H1 (cell line): ENCODE results near the gene CLTCL1. TPM values are rescaled to one million over a fixed set of nuclear protein-coding genes. Genes with fewer than 3 reads are reported as not detected.

ENCODE experiments used
- CTCF ChIA-PET: fragments of 300-600 bp; sonication (Branson Sonifier 250); formaldehyde crosslinking; loops from one replicate; lab custom pipeline; 2021; ENCODE audit not compliant: partially characterized antibody; lab: Charles Lee
- POLR2A ChIA-PET: fragments of 300-600 bp; sonication (Branson Sonifier 250); formaldehyde crosslinking; loops from one replicate; lab custom pipeline; 2021; ENCODE audit warnings: inconsistent platforms; ENCODE audit not compliant: partially characterized antibody; lab: Charles Lee
- DNase-seq, 2 experiments: peaks; one replicate each; pipeline versions ENCODE4 v3.0.0 to v3.0.0-alpha.2; 2010 to 2022; ENCODE audit warnings: low spot score in 2 of 2, low read depth in 1 of 2, mixed read lengths in 1 of 2
- FAIRE-seq: peaks from 2 replicates; lab custom pipeline; 2011; peaks lifted over from hg19 to GRCh38; lab: Jason Lieb, UNC
- H2AFZ ChIP-seq: 2 replicates; pipeline ENCODE4 v1.8.1; 2012; ENCODE audit warnings: low read length, inconsistent platforms
- H2AK5ac ChIP-seq: 2 replicates; pipeline ENCODE4 v1.6.1; 2013; ENCODE audit warnings: low read depth, low read length
- H2BK120ac ChIP-seq: replicated peaks from 2 replicates; pipeline ENCODE3; 2013; ENCODE audit warnings: low read depth, low read length, inconsistent platforms
- H2BK12ac ChIP-seq: 2 replicates; pipeline ENCODE4 v1.6.1; 2013; ENCODE audit warnings: low read depth, low read length
- H2BK15ac ChIP-seq: 2 replicates; pipeline ENCODE4 v1.6.1; 2013; ENCODE audit warnings: low read length
- H2BK20ac ChIP-seq: 2 replicates; pipeline ENCODE4 v1.6.1; 2013; ENCODE audit warnings: low read length
- H2BK5ac ChIP-seq: 2 replicates; pipeline ENCODE4 v1.6.1; 2013; ENCODE audit warnings: low read depth, low read length
- H3K14ac ChIP-seq: 2 replicates; pipeline ENCODE4 v1.6.1; 2013; ENCODE audit warnings: inconsistent platforms; ENCODE audit not compliant: insufficient read length
- H3K18ac ChIP-seq: 2 replicates; pipeline ENCODE4 v1.6.1; 2013; ENCODE audit warnings: low read length; ENCODE audit errors: extremely low read depth
- H3K23ac ChIP-seq: 2 replicates; pipeline ENCODE4 v1.6.1; 2013; ENCODE audit warnings: inconsistent platforms; ENCODE audit not compliant: insufficient read length
- H3K23me2 ChIP-seq: 2 replicates; pipeline ENCODE4 v1.6.1; 2013; ENCODE audit warnings: low read depth, low read length
- H3K27ac ChIP-seq: 2 replicates; pipeline ENCODE4 v1.6.1; 2011; ENCODE audit warnings: low read depth, low read length, inconsistent platforms
- H3K27me3 ChIP-seq, 4 experiments: replicated peaks in 1 of 4; 1 replicate in 1 of 4; 2 replicates in 3 of 4; pipeline versions ENCODE4 v1.6.1 to v1.8.1; 2011 to 2013; ENCODE audit warnings: low read length in 3 of 4, mild to moderate bottlenecking in 3 of 4, inconsistent platforms in 2 of 4, mixed read lengths in 2 of 4, moderate library complexity in 1 of 4; ENCODE audit not compliant: control insufficient read depth in 3 of 4, insufficient read depth in 3 of 4; ENCODE audit errors: extremely low read depth in 1 of 4
- H3K36me3 ChIP-seq, 4 experiments: 2 replicates each; pipeline versions ENCODE4 v1.6.1 to v1.8.1; 2011 to 2013; ENCODE audit warnings: mild to moderate bottlenecking in 4 of 4, low read length in 3 of 4, moderate library complexity in 2 of 4, control low read depth in 1 of 4, inconsistent platforms in 1 of 4; ENCODE audit not compliant: insufficient read depth in 4 of 4, control insufficient read depth in 2 of 4
- H3K4ac ChIP-seq: replicated peaks from 2 replicates; pipeline ENCODE3; 2013; ENCODE audit warnings: low read length, low read depth, mixed read lengths, inconsistent platforms; ENCODE audit not compliant: insufficient read length
- H3K4me1 ChIP-seq, 4 experiments: replicated peaks in 1 of 4; 1 replicate in 1 of 4; 2 replicates in 3 of 4; pipeline versions ENCODE4 v1.6.1 to v1.8.1; 2011 to 2013; ENCODE audit warnings: low read length in 3 of 4, inconsistent platforms in 2 of 4, mixed read lengths in 1 of 4; ENCODE audit not compliant: insufficient read depth in 4 of 4, control insufficient read depth in 3 of 4
- H3K4me2 ChIP-seq, 2 experiments: 2 replicates each; pipeline versions ENCODE4 v1.6.1 to v1.8.1; 2011 to 2013; ENCODE audit warnings: low read depth in 2 of 2, low read length in 2 of 2, control low read depth in 1 of 2, inconsistent platforms in 1 of 2, mild to moderate bottlenecking in 1 of 2; ENCODE audit not compliant: insufficient read depth in 1 of 2
- H3K4me3 ChIP-seq, 4 experiments: fragments of 200-600, 300-600 bp in 1 of 4; sonication (generic), shearing (Covaris generic), sonication (Bioruptor Twin) in 1 of 4; 2 replicates each; pipeline versions ENCODE4 v1.5.1 to v1.8.1; 2011 to 2016; ENCODE audit warnings: low read length in 4 of 4, low read depth in 3 of 4, control low read depth in 2 of 4, inconsistent platforms in 2 of 4, mild to moderate bottlenecking in 2 of 4, mixed read lengths in 1 of 4, moderate library complexity in 1 of 4; ENCODE audit not compliant: insufficient read depth in 2 of 4; ENCODE audit errors: extremely low read depth in 1 of 4
- H3K56ac ChIP-seq: replicated peaks from 2 replicates; pipeline ENCODE3; 2013; ENCODE audit warnings: low read depth, mild to moderate bottlenecking, mixed read lengths, low read length, inconsistent platforms; ENCODE audit not compliant: insufficient read length
- H3K79me1 ChIP-seq: 2 replicates; pipeline ENCODE4 v1.6.1; 2013; ENCODE audit warnings: low read depth, low read length, control low read depth
- H3K79me2 ChIP-seq, 2 experiments: 2 replicates each; pipeline versions ENCODE4 v1.6.1 to v1.8.1; 2012 to 2013; ENCODE audit warnings: low read length in 2 of 2, mild to moderate bottlenecking in 2 of 2, inconsistent platforms in 1 of 2; ENCODE audit not compliant: insufficient read depth in 2 of 2, control insufficient read depth in 1 of 2
- H3K9ac ChIP-seq, 4 experiments: replicated peaks in 1 of 4; 1 replicate in 1 of 4; 2 replicates in 3 of 4; pipeline versions ENCODE4 v1.6.1 to v1.8.1; 2011 to 2013; ENCODE audit warnings: low read depth in 3 of 4, low read length in 3 of 4, control low read depth in 2 of 4, mild to moderate bottlenecking in 2 of 4, moderate library complexity in 2 of 4, inconsistent platforms in 1 of 4; ENCODE audit errors: extremely low read depth in 1 of 4
- H3K9me3 ChIP-seq, 2 experiments: 2 replicates each; pipeline versions ENCODE4 v1.6.1 to v1.8.1; 2012 to 2013; ENCODE audit warnings: mild to moderate bottlenecking in 2 of 2, moderate library complexity in 2 of 2, control low read depth in 1 of 2, inconsistent platforms in 1 of 2, low read depth in 1 of 2, low read length in 1 of 2, mixed read lengths in 1 of 2; ENCODE audit not compliant: insufficient read depth in 2 of 2
- H4K20me1 ChIP-seq, 2 experiments: replicated peaks in 1 of 2; 2 replicates each; pipeline versions ENCODE3 to v1.8.1; 2011 to 2013; ENCODE audit warnings: inconsistent platforms in 2 of 2, low read length in 2 of 2, mild to moderate bottlenecking in 1 of 2; ENCODE audit not compliant: insufficient read depth in 2 of 2, control insufficient read depth in 1 of 2
- H4K5ac ChIP-seq: 2 replicates; pipeline ENCODE4 v1.6.1; 2013; ENCODE audit warnings: low read length, low read depth, mixed read lengths, inconsistent platforms; ENCODE audit not compliant: insufficient read length
- H4K8ac ChIP-seq: 2 replicates; pipeline ENCODE4 v1.8.0; 2013; ENCODE audit warnings: mild to moderate bottlenecking, moderate library complexity, low read length, inconsistent platforms; ENCODE audit not compliant: insufficient read depth; ENCODE audit errors: extremely low read depth
- H4K91ac ChIP-seq: replicated peaks from 2 replicates; pipeline ENCODE3; 2013; ENCODE audit warnings: low read length, mixed read lengths, inconsistent platforms; ENCODE audit not compliant: insufficient read length
- BCL11A ChIP-seq, 2 experiments: IDR thresholded peaks; one replicate each; pipeline ENCODE4 v1.6.1; 2011; ENCODE audit warnings: low read depth in 2 of 2, low read length in 2 of 2, mild to moderate bottlenecking in 2 of 2
- KDM1A ChIP-seq: fragments of 200-600, 300-600 bp; sonication (generic); IDR thresholded peaks from 2 replicates; pipeline ENCODE4 v1.7.1; 2016; ENCODE audit warnings: mild to moderate bottlenecking, low read length, borderline replicate concordance
- KDM4A ChIP-seq: IDR thresholded peaks from one replicate; pipeline ENCODE4 v1.7.1; 2012; ENCODE audit warnings: low read depth, mild to moderate bottlenecking, moderate library complexity, low read length, inconsistent platforms; ENCODE audit not compliant: severe bottlenecking
- NRF1 ChIP-seq: IDR thresholded peaks from 2 replicates; pipeline ENCODE4 v1.6.1; 2011; ENCODE audit warnings: mild to moderate bottlenecking, low read depth, low read length, improper control_type of control experiment
- PHF8 ChIP-seq: fragments of 200-600 bp; sonication (generic); conservative IDR thresholded peaks from 2 replicates; pipeline ENCODE4 v1.7.1; 2012; ENCODE audit warnings: low read depth, mild to moderate bottlenecking, inconsistent platforms, low read length, moderate library complexity
- TAF7 ChIP-seq: optimal IDR thresholded peaks from 2 replicates; pipeline ENCODE3; 2011; ENCODE audit warnings: low read depth, mild to moderate bottlenecking, inconsistent platforms, low read length, moderate library complexity, borderline replicate concordance
- YY1 ChIP-seq: IDR thresholded peaks from 2 replicates; pipeline ENCODE4 v1.6.1; 2011; ENCODE audit warnings: low read depth, mild to moderate bottlenecking, low read length
- WGBS, 2 experiments: shearing (Covaris generic) in 1 of 2; methylation state at CpG; one replicate each; pipeline versions ENCODE4 v1.1.6 to v1.1.7; 2013 to 2015; ENCODE audit warnings: low lambda C conversion rate in 2 of 2, mixed read lengths in 2 of 2, inconsistent platforms in 1 of 2, low coverage in 1 of 2, missing lambda C conversion rate in 1 of 2; ENCODE audit not compliant: insufficient replicate concordance in 2 of 2, insufficient coverage in 1 of 2, insufficient read length in 1 of 2; ENCODE audit errors: extremely low coverage in 1 of 2, missing lambda C conversion rate in 1 of 2; 5-methylcytosine and 5-hydroxymethylcytosine counted together
- polyA plus RNA-seq, 7 experiments: library from polyadenylated mRNA; depleted of rRNA in 3 of 7; stranded (reverse) in 5 of 7; unstranded in 2 of 7; fragments of >200 nt in 5 of 7; fragments of 200-250 nt in 2 of 7; gene quantifications; 1 replicate in 5 of 7; 2 replicates in 1 of 7; 4 replicates in 1 of 7; pipeline versions ENCODE4 v1.2.1 to v1.2.3, GENCODE V29; 2011 to 2013; ENCODE audit warnings: missing spikeins in 2 of 7, mixed read lengths in 2 of 7
- total RNA-seq: library from RNA; stranded (reverse); fragmentation: NEBNext Ultra II Directional; extraction: Animal tissue kit (Norgen Biotek cat#: 25700); gene quantifications from 2 replicates; pipeline ENCODE4 v1.2.1, GENCODE V29; 2021
- TF ChIP-seq, protein P1 (sequence below), 3 experiments: IDR thresholded peaks; 1 replicate in 2 of 3; 2 replicates in 1 of 3; pipeline versions ENCODE4 v1.5.1 to v1.6.1; 2011; ENCODE audit warnings: low read length in 3 of 3, mild to moderate bottlenecking in 3 of 3, inconsistent platforms in 2 of 3, low read depth in 1 of 3, moderate library complexity in 1 of 3; ENCODE audit not compliant: insufficient read depth in 1 of 3; ENCODE audit errors: control extremely low read depth in 1 of 3
- TF ChIP-seq, protein P2 (sequence below): IDR thresholded peaks from 2 replicates; pipeline ENCODE4 v1.6.1; 2012; ENCODE audit warnings: inconsistent platforms

CLTCL1 gene
- total and polyA plus RNA-seq, 2 of the 8 experiments (the other 6 are each of a cell fraction or from before 2014, with no cell fraction given), result 12.4 to 17.0 TPM

- peaks cover 4% of the 10 kb centered on the region; the same call in 1 of the 2 replicates for H3K79me1 ChIP-seq
- H2BK15ac ChIP-seq, result no peak overlapping the region
- peaks cover 0 to 9% (median 7%) of the 10 kb centered on the region in 4 experiments; a peak in 3 of 7 replicates for H3K27me3 ChIP-seq
- H3K14ac ChIP-seq, result no peak overlapping the region
- peaks cover 13% of the 10 kb centered on the region; the same call in 1 of the 2 replicates for H3K23me2 ChIP-seq
- peak overlapping the region; percentile 63 to 83 (median 76) for H3K4me3 ChIP-seq
- no peaks in the 10 kb centered on the region for H4K20me1 ChIP-seq
- peaks cover 10 to 24% (median 18%) of the 10 kb centered on the region in 4 experiments for H3K4me1 ChIP-seq
- peak overlapping the region; percentile 77 to 96 for H3K4me2 ChIP-seq
- peak overlapping the region; percentile 81 for H3K4ac ChIP-seq
- H3K23ac ChIP-seq, result no peak overlapping the region
- ChIA-PET CTCF (interaction anchor here (1.7 to 1.8 kb wide), 2 partner anchors 14 to 112 kb away, joined by 3 to 7 read pairs; partner anchors contain the start of gene SLC25A1), POLR2A (interaction anchor here (0.5 to 1.9 kb wide), 6 partner anchors 21 to 156 kb away, joined by 3 to 6 read pairs (median 3); partner anchors contain the start of genes C22orf39, HIRA, MRPL40 and SLC25A1)
- H4K5ac ChIP-seq, result no peak overlapping the region
- H3K79me2 ChIP-seq, result peaks cover 3 to 7% of the 10 kb centered on the region in 2 experiments; a peak in 1 of 4 replicates
- H3K18ac ChIP-seq, result no peak overlapping the region
- H2AK5ac ChIP-seq, result no peak overlapping the region
- WGBS, 2 experiments, result 2% methylated on average over 29 of the region's 41 CpGs; no CpG with 5 or more reads in 1 of the 2 experiments
- peak overlapping the region; percentile 48 to 68 (median 56); a peak in 6 of 7 replicates for H3K9ac ChIP-seq
- no peak overlapping the region for H2BK5ac ChIP-seq
- no peak overlapping the region for H2AFZ ChIP-seq
- no peak overlapping the region for H2BK120ac ChIP-seq
- no peaks in the 10 kb centered on the region for H3K9me3 ChIP-seq
- H3K27ac ChIP-seq, result no peak overlapping the region; the same call in 1 of the 2 replicates
- no peaks in the 10 kb centered on the region for H3K36me3 ChIP-seq
- no peak overlapping the region for H4K91ac ChIP-seq
- no peak overlapping the region for H2BK12ac ChIP-seq
- no peak overlapping the region; the same call in 1 of the 2 replicates for H4K8ac ChIP-seq
- H2BK20ac ChIP-seq, result no peak overlapping the region
- FAIRE-seq (no peak), DNase-seq (peak in 1 of 2 experiments; percentile 66)
- no peak overlapping the region for H3K56ac ChIP-seq
- TF ChIP-seq, protein P1, sequence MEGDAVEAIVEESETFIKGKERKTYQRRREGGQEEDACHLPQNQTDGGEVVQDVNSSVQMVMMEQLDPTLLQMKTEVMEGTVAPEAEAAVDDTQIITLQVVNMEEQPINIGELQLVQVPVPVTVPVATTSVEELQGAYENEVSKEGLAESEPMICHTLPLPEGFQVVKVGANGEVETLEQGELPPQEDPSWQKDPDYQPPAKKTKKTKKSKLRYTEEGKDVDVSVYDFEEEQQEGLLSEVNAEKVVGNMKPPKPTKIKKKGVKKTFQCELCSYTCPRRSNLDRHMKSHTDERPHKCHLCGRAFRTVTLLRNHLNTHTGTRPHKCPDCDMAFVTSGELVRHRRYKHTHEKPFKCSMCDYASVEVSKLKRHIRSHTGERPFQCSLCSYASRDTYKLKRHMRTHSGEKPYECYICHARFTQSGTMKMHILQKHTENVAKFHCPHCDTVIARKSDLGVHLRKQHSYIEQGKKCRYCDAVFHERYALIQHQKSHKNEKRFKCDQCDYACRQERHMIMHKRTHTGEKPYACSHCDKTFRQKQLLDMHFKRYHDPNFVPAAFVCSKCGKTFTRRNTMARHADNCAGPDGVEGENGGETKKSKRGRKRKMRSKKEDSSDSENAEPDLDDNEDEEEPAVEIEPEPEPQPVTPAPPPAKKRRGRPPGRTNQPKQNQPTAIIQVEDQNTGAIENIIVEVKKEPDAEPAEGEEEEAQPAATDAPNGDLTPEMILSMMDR (IDR thresholded peaks at IDR 0.05; ENCODE audit: control extremely low read depth in 1 of 3, insufficient read depth in 1 of 3, low read depth in 1 of 3, low read length in 3 of 3), result no peak
- TF ChIP-seq NRF1 (no peak), PHF8 (no peak; the same call in none of the 2 replicates), KDM1A (no peak), YY1 (0 out of 2 replicates have a peak, but pooled peaks have one; percentile 12), TAF7 (peak; percentile 16), KDM4A (peak; percentile 61), BCL11A (IDR thresholded peaks at IDR 0.05; ENCODE audit: low read depth in 2 of 2, low read length in 2 of 2) (no peak)
- TF ChIP-seq, protein P2, sequence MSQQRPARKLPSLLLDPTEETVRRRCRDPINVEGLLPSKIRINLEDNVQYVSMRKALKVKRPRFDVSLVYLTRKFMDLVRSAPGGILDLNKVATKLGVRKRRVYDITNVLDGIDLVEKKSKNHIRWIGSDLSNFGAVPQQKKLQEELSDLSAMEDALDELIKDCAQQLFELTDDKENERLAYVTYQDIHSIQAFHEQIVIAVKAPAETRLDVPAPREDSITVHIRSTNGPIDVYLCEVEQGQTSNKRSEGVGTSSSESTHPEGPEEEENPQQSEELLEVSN, result no peak
These were observed 320 bp downstream of the CLTCL1 start for GRCh38 chr22:19291218-19291579.
